ENCODE results near the gene MS4A5. TPM values are rescaled to one million over a fixed set of nuclear protein-coding genes. Genes with fewer than 3 reads are reported as not detected.

MS4A5 gene
- total RNA-seq, 1 experiment from 2014 or later, result not detected

DNA sequence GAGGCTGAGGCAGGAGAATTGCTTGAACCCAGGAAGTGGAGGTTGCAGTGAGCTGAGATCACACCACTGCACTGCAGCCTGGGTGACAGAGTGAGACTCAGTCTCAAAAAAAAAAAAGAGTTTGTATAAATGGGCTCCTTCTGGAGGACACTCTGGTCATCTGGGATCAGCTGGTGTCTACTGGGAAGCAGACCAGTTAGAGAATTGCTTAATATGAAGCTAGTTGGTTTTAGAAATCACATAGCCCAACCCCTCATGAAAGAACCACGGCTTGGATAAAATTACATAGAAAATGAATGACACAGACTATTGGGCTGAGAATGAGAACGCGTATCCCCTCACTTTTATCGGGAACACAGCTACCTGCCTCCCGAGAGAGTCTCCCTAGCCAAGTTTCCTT lies 36.4 kb upstream of the MS4A5 start:
- Mint-ChIP-seq H3K4me1 (peaks cover 6 to 14% of the 10 kb centered on the region in 2 experiments), H3K27ac (no peak overlapping the region)
- no peak overlapping the region for H3K9ac ChIP-seq (ENCODE audit: extremely low read depth, insufficient read length, low read length)

More for the DNA sequence above, 36.4 kb upstream of the MS4A5 start:
- Mint-ChIP-seq H3K9me3 (peaks cover 0 to 2% of the 10 kb centered on the region in 2 experiments; a peak in 1 of 5 replicates), H3K4me3 (no peak overlapping the region), H3K27me3 (ENCODE audit: low read depth) (no peaks in the 10 kb centered on the region), H3K36me3 (ENCODE audit: insufficient read depth in 1 of 3, low read depth in 3 of 3) (no peaks in the 10 kb centered on the region)
- no peak overlapping the region for H4K91ac ChIP-seq (ENCODE audit: insufficient read length, low read depth, low read length)
- H3K18ac ChIP-seq (ENCODE audit: insufficient read length, low read depth, low read length), result no peak overlapping the region
- H3K4ac ChIP-seq (ENCODE audit: low read depth, low read length), result no peak overlapping the region
- H2AFZ ChIP-seq (ENCODE audit: low read length), result no peak overlapping the region
- H2BK20ac ChIP-seq (ENCODE audit: low read depth, low read length, poor library complexity, severe bottlenecking), result no peak overlapping the region
- H4K20me1 ChIP-seq (ENCODE audit: control insufficient read depth, insufficient read depth, insufficient read length), result no peaks in the 10 kb centered on the region
- no peak overlapping the region for H4K8ac ChIP-seq (replicated peaks; ENCODE audit: insufficient read length, low read depth, low read length)
- no peak overlapping the region for H3K27ac ChIP-seq (ENCODE audit: insufficient read length, low read depth, low read length)
- no peak overlapping the region for H2BK5ac ChIP-seq (ENCODE audit: insufficient read length, low read length)
- DNase-seq, result no peak
- no CpG with 5 or more reads among the region's 5 CpGs for WGBS (ENCODE audit: extremely low coverage, insufficient read length, low lambda C conversion rate)
- H3K79me2 ChIP-seq (ENCODE audit: insufficient read depth, low read length), result no peaks in the 10 kb centered on the region
- H2AK5ac ChIP-seq (ENCODE audit: insufficient read length, low read length), result no peak overlapping the region
- H4K5ac ChIP-seq (ENCODE audit: insufficient read length, low read depth, low read length), result no peak overlapping the region
- H2BK12ac ChIP-seq (ENCODE audit: insufficient read length, low read depth, low read length), result no peak overlapping the region
- H3K9me3 ChIP-seq (ENCODE audit: control insufficient read depth, low read depth, low read length), result no peaks in the 10 kb centered on the region
- H3K23me2 ChIP-seq (ENCODE audit: insufficient read length, low read depth, low read length, poor library complexity, severe bottlenecking), result no peaks in the 10 kb centered on the region
- no peak overlapping the region for H3K56ac ChIP-seq (ENCODE audit: insufficient read length, low read depth, low read length)
- TF ChIP-seq, protein P1, sequence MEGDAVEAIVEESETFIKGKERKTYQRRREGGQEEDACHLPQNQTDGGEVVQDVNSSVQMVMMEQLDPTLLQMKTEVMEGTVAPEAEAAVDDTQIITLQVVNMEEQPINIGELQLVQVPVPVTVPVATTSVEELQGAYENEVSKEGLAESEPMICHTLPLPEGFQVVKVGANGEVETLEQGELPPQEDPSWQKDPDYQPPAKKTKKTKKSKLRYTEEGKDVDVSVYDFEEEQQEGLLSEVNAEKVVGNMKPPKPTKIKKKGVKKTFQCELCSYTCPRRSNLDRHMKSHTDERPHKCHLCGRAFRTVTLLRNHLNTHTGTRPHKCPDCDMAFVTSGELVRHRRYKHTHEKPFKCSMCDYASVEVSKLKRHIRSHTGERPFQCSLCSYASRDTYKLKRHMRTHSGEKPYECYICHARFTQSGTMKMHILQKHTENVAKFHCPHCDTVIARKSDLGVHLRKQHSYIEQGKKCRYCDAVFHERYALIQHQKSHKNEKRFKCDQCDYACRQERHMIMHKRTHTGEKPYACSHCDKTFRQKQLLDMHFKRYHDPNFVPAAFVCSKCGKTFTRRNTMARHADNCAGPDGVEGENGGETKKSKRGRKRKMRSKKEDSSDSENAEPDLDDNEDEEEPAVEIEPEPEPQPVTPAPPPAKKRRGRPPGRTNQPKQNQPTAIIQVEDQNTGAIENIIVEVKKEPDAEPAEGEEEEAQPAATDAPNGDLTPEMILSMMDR (conservative IDR thresholded peaks at IDR 0.05), result no peak
- H3K4me2 ChIP-seq (ENCODE audit: insufficient read depth, insufficient read length, low read length), result no peak overlapping the region
- H3K27me3 ChIP-seq (ENCODE audit: insufficient read depth, low read length), result no peaks in the 10 kb centered on the region
- no peak overlapping the region for H3K23ac ChIP-seq (ENCODE audit: insufficient read length, low read depth, low read length)
- no peaks in the 10 kb centered on the region for H3K79me1 ChIP-seq (ENCODE audit: insufficient read depth, low read depth, low read length, poor library complexity, severe bottlenecking)
- H3K14ac ChIP-seq (ENCODE audit: insufficient read depth, low read length), result no peak overlapping the region
- H3K4me1 ChIP-seq (ENCODE audit: insufficient read depth, low read length), result no peaks in the 10 kb centered on the region
- no peak overlapping the region for H3T11ph ChIP-seq (ENCODE audit: low read length)
- no peak overlapping the region for H2BK120ac ChIP-seq (ENCODE audit: low read depth, low read length, poor library complexity, severe bottlenecking)
- no peak overlapping the region for H2BK15ac ChIP-seq (ENCODE audit: low read depth, low read length)

Measured in H9 (cell line).